HepG2 (cell line): ENCODE results near the gene ITSN2. TPM values are rescaled to one million over a fixed set of nuclear protein-coding genes. Genes with fewer than 3 reads are reported as not detected.

ENCODE experiments used
- ATAC-seq: fragments of 200-7000 bp; cut with Tn5 transposase; 3 replicates; pipeline ENCODE4 v1.9.1; 2020; ENCODE audit warnings: mild to moderate bottlenecking, moderate library complexity
- BruUV-seq: library from RNA; stranded (reverse); fragments of 400-500 nt; replicated peaks from 2 replicates; lab custom pipeline; 2021; lab: Mats Ljungman, UMichigan
- CTCF ChIA-PET: fragments of 300-600 bp; formaldehyde crosslinking; extraction: SDS; loops from one replicate; lab custom pipeline; 2021; ENCODE audit warnings: low total read pairs, inconsistent platforms, low intra/inter-chr PET ratio; lab: Yijun Ruan, JAX
- POLR2A ChIA-PET: fragments of 350-600 bp; sonication (Branson Sonifier 250); formaldehyde crosslinking; loops from one replicate; lab custom pipeline; 2020; ENCODE audit warnings: antibody characterized with exemption, inconsistent platforms; lab: Yijun Ruan, JAX
- DNase-seq: peaks from one replicate; pipeline ENCODE4 v3.0.0-alpha.2; 2015; ENCODE audit warnings: low spot score
- FAIRE-seq: peaks from 3 replicates; lab custom pipeline; 2011; peaks lifted over from hg19 to GRCh38; lab: Jason Lieb, UNC
- H2AFZ ChIP-seq: one replicate; pipeline ENCODE4 v1.6.1; 2011; ENCODE audit warnings: low read length, inconsistent platforms
- H3K27ac ChIP-seq: fragments of 300-600 bp; 3 replicates; pipeline ENCODE4 v1.8.0; 2011; ENCODE audit warnings: mixed run types, mild to moderate bottlenecking, mixed read lengths, low read length, inconsistent platforms; ENCODE audit not compliant: insufficient read depth; ENCODE audit errors: extremely low read length
- H3K27me3 ChIP-seq, 2 experiments: fragments of 200-600 bp in 1 of 2; 2 replicates in 1 of 2; 3 replicates in 1 of 2; pipeline versions ENCODE4 v1.6.0 to v1.8.0; 2011; ENCODE audit warnings: low read length in 2 of 2, mild to moderate bottlenecking in 2 of 2, moderate library complexity in 2 of 2, inconsistent platforms in 1 of 2; ENCODE audit not compliant: insufficient read depth in 2 of 2, control insufficient read depth in 1 of 2
- H3K36me3 ChIP-seq, 2 experiments: fragments of 200-600 bp in 1 of 2; replicated peaks in 1 of 2; 2 replicates in 1 of 2; 3 replicates in 1 of 2; pipeline versions ENCODE4 v1.5.1 to v1.8.0; 2011; ENCODE audit warnings: low read length in 2 of 2, inconsistent platforms in 1 of 2; ENCODE audit not compliant: insufficient read depth in 2 of 2, control insufficient read depth in 1 of 2
- H3K4me1 ChIP-seq: 2 replicates; pipeline ENCODE4 v1.5.1; 2012; ENCODE audit warnings: low read length, inconsistent platforms; ENCODE audit not compliant: insufficient read depth
- H3K4me2 ChIP-seq: 2 replicates; pipeline ENCODE4 v1.6.0; 2011; ENCODE audit warnings: low read depth, low read length, inconsistent platforms
- H3K4me3 ChIP-seq, 3 experiments: fragments of 200-600 bp in 1 of 3; sonication (generic), shearing (Covaris generic) in 1 of 3; replicated peaks in 1 of 3; 2 replicates each; pipeline ENCODE4 v1.5.1; 2011 to 2016; ENCODE audit warnings: low read length in 3 of 3, inconsistent platforms in 2 of 3, low read depth in 2 of 3, mild to moderate bottlenecking in 2 of 3, control low read depth in 1 of 3, mixed read lengths in 1 of 3; ENCODE audit not compliant: insufficient read depth in 1 of 3
- H3K79me2 ChIP-seq: one replicate; pipeline ENCODE4 v1.6.1; 2011; ENCODE audit warnings: low read length, inconsistent platforms; ENCODE audit not compliant: insufficient read depth
- H3K9ac ChIP-seq: 2 replicates; pipeline ENCODE4 v1.6.0; 2011; ENCODE audit warnings: mild to moderate bottlenecking, low read depth, low read length, inconsistent platforms; ENCODE audit not compliant: insufficient read depth
- H3K9me3 ChIP-seq: 2 replicates; pipeline ENCODE4 v1.5.1; 2012; ENCODE audit warnings: mild to moderate bottlenecking, low read length
- H4K20me1 ChIP-seq: 2 replicates; pipeline ENCODE4 v1.6.0; 2011; ENCODE audit warnings: inconsistent platforms, mild to moderate bottlenecking, low read length, moderate library complexity; ENCODE audit not compliant: insufficient read depth
- KLF11 ChIP-seq: IDR thresholded peaks from 2 replicates; pipeline ENCODE4 v1.6.1; 2016; ENCODE audit warnings: missing compliant biosample characterization
- POLR2AphosphoS2 ChIP-seq: IDR thresholded peaks from 2 replicates; pipeline ENCODE4 v1.6.1; 2011; ENCODE audit warnings: low read depth, low read length, improper control_type of control experiment
- PPARG ChIP-seq: conservative IDR thresholded peaks from 2 replicates; pipeline ENCODE4 v1.6.1; 2016; ENCODE audit warnings: missing biosample characterization, missing genetic modification reagents
- PRMT3 ChIP-seq: sonication (generic); formaldehyde crosslinking; IDR thresholded peaks from 2 replicates; pipeline ENCODE4 v1.8.1; 2022; ENCODE audit warnings: low read depth, mild to moderate bottlenecking, moderate library complexity, missing genetic modification reagents, borderline replicate concordance
- RFX1 ChIP-seq: fragments of 450-650 bp; IDR thresholded peaks from 2 replicates; pipeline ENCODE4 v1.6.1; 2017
- SALL1 ChIP-seq: sonication (generic); formaldehyde crosslinking; IDR thresholded peaks from 2 replicates; pipeline ENCODE4 v1.8.0; 2022; ENCODE audit warnings: mild to moderate bottlenecking, missing genetic modification reagents
- ZFYVE20 ChIP-seq: sonication (generic); formaldehyde crosslinking; IDR thresholded peaks from 2 replicates; pipeline ENCODE4 v1.8.0; 2023; ENCODE audit warnings: low read depth, mild to moderate bottlenecking, moderate library complexity, missing genetic modification reagents, borderline replicate concordance
- ZNF367 ChIP-seq: sonication (generic); formaldehyde crosslinking; IDR thresholded peaks from 2 replicates; pipeline ENCODE4 v1.4.0; 2020; ENCODE audit warnings: missing genetic modification reagents, borderline replicate concordance
- ZNF7 ChIP-seq: IDR thresholded peaks from 2 replicates; pipeline ENCODE4 v1.6.1; 2016; ENCODE audit warnings: missing biosample characterization, missing genetic modification reagents
- ZNF777 ChIP-seq: sonication (generic); formaldehyde crosslinking; IDR thresholded peaks from 2 replicates; pipeline ENCODE4 v1.4.0; 2020; ENCODE audit warnings: missing genetic modification reagents
- ZNF850 ChIP-seq: sonication (generic); formaldehyde crosslinking; conservative IDR thresholded peaks from 2 replicates; pipeline ENCODE4 v1.9.0; 2021; ENCODE audit warnings: mild to moderate bottlenecking, missing genetic modification reagents
- WGBS: methylation state at CpG from one replicate; pipeline ENCODE4 v1.1.6; 2017; ENCODE audit warnings: low lambda C conversion rate; 5-methylcytosine and 5-hydroxymethylcytosine counted together
- in situ Hi-C: cut with HindIII; loops from 2 replicates; pipeline ENCODE4 v1.10.0; 2017; ENCODE audit warnings: low pct_unique_long_range_greater_than_20kb; ENCODE audit not compliant: extremely low pct_ligation_motif_present
- intact Hi-C: fragments of 100-400 bp; cut with micrococcal nuclease; formaldehyde crosslinking; loops from one replicate; pipeline ENCODE4 v1.10.0; 2022; ENCODE audit not compliant: unreplicated experiment
- polyA plus RNA-seq, 8 experiments: library from polyadenylated mRNA; depleted of rRNA in 3 of 8; stranded (reverse) in 7 of 8; unstranded in 1 of 8; fragments of >200 nt; fragmentation: Illumina TruSeq in 4 of 8; extraction: Trizol in 4 of 8; gene quantifications; 2 replicates each; pipeline versions ENCODE4 v1.2.1 to v1.2.3, GENCODE V29; 2011 to 2016; ENCODE audit warnings: low read depth in 4 of 8, missing spikeins in 1 of 8, mixed read lengths in 1 of 8; ENCODE audit not compliant: insufficient read depth in 1 of 8
- total RNA-seq, 5 experiments: library from RNA; depleted of rRNA; stranded (reverse); fragments of >200 nt; fragmentation: Illumina TruSeq; extraction: Trizol; gene quantifications; 2 replicates each; pipeline ENCODE4 v1.2.3, GENCODE V29; 2016; ENCODE audit warnings: low read depth in 1 of 5
- TF ChIP-seq, protein P1 (sequence below): sonication (generic); formaldehyde crosslinking; IDR thresholded peaks from 2 replicates; pipeline ENCODE4 v1.5.1; 2020; ENCODE audit warnings: mild to moderate bottlenecking, missing genetic modification reagents
- TF ChIP-seq, protein P2 (sequence below): IDR thresholded peaks from 2 replicates; pipeline ENCODE4 v1.6.1; 2018; ENCODE audit warnings: missing genetic modification reagents, mild to moderate bottlenecking, missing compliant biosample characterization
- TF ChIP-seq, protein P3 (sequence below): sonication (generic); formaldehyde crosslinking; conservative IDR thresholded peaks from 2 replicates; pipeline ENCODE4 v1.4.0; 2020; ENCODE audit warnings: missing genetic modification reagents

ITSN2 gene
- total and polyA plus RNA-seq, 2 of the 13 experiments (the other 11 are each of a cell fraction or from before 2014, with no cell fraction given): 26.0 to 26.6 TPM

DNA sequence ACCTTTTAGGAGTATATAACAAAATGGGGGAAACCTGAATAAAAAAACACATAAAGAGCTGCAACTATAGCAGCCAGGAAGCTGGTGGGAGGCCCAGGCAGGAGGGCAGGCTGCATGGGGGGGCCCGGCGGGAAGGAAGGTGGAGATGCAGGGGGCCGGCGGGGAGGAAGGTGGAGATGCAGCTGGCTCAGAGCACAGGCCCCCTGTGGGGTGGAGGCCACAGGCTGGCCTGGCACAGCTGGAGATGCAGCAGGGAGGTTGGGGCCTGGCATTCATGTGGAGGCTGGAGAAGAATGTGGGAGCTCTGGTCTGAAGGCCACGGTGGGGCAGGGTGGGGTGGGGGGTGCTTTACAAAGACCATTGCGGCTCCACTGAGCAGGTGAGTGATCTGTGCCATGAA, 154.1 kb downstream of the ITSN2 start:
- CTCF ChIA-PET: no interaction called here
- TF ChIP-seq, protein P1, sequence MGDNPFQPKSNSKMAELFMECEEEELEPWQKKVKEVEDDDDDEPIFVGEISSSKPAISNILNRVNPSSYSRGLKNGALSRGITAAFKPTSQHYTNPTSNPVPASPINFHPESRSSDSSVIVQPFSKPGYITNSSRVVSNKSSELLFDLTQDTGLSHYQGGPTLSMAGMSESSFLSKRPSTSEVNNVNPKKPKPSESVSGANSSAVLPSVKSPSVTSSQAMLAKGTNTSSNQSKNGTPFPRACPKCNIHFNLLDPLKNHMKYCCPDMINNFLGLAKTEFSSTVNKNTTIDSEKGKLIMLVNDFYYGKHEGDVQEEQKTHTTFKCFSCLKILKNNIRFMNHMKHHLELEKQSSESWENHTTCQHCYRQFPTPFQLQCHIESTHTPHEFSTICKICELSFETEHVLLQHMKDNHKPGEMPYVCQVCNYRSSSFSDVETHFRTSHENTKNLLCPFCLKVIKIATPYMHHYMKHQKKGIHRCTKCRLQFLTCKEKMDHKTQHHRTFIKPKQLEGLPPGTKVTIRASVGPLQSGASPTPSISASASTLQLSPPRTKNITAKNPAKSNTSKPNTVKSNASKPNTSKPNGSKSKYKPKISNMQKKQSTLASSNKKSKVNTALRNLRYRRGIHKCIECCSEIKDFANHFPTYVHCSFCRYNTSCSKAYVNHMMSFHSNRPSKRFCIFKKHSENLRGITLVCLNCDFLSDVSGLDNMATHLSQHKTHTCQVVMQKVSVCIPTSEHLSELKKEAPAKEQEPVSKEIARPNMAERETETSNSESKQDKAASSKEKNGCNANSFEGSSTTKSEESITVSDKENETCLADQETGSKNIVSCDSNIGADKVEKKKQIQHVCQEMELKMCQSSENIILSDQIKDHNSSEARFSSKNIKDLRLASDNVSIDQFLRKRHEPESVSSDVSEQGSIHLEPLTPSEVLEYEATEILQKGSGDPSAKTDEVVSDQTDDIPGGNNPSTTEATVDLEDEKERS (CRISPR knock-in tag): no peak
- TF ChIP-seq, protein P2, sequence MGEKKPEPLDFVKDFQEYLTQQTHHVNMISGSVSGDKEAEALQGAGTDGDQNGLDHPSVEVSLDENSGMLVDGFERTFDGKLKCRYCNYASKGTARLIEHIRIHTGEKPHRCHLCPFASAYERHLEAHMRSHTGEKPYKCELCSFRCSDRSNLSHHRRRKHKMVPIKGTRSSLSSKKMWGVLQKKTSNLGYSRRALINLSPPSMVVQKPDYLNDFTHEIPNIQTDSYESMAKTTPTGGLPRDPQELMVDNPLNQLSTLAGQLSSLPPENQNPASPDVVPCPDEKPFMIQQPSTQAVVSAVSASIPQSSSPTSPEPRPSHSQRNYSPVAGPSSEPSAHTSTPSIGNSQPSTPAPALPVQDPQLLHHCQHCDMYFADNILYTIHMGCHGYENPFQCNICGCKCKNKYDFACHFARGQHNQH (CRISPR knock-in tag): no peak
- TF ChIP-seq SALL1 (CRISPR knock-in tag): no peak
- no peak for TF ChIP-seq PPARG (CRISPR knock-in tag)
- no peak for TF ChIP-seq ZFYVE20 (CRISPR knock-in tag)
- no peak for TF ChIP-seq KLF11 (CRISPR knock-in tag)
- TF ChIP-seq PRMT3 (CRISPR knock-in tag): no peak
- TF ChIP-seq ZNF777: no peak
- TF ChIP-seq ZNF850: no peak
- TF ChIP-seq ZNF7 (CRISPR knock-in tag): no peak
- no peak for TF ChIP-seq POLR2AphosphoS2
- TF ChIP-seq, protein P3, sequence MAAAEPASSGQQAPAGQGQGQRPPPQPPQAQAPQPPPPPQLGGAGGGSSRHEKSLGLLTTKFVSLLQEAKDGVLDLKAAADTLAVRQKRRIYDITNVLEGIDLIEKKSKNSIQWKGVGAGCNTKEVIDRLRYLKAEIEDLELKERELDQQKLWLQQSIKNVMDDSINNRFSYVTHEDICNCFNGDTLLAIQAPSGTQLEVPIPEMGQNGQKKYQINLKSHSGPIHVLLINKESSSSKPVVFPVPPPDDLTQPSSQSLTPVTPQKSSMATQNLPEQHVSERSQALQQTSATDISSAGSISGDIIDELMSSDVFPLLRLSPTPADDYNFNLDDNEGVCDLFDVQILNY: no peak
- TF ChIP-seq ZNF367: no peak
- no peak for TF ChIP-seq RFX1

More for the DNA sequence above, 154.1 kb downstream of the ITSN2 start:
- H3K27me3 ChIP-seq: no peaks in the 10 kb centered on the region
- no peaks in the 10 kb centered on the region for H4K20me1 ChIP-seq
- no peak overlapping the region for H3K4me3 ChIP-seq
- POLR2A ChIA-PET: no interaction called here
- DNase-seq: no peak
- H3K27ac ChIP-seq: no peak overlapping the region
- H3K36me3 ChIP-seq: peaks cover 2 to 11% of the 10 kb centered on the region in 2 experiments; a peak in 4 of 5 replicates
- in situ Hi-C loops: no loop called here
- no peaks in the 10 kb centered on the region for H3K9me3 ChIP-seq
- intact Hi-C loops: no loop called here
- WGBS: 90% methylated on average over 6 of the region's 6 CpGs
- no peak overlapping the region for H2AFZ ChIP-seq
- H3K79me2 ChIP-seq: no peaks in the 10 kb centered on the region
- no peak for ATAC-seq
- FAIRE-seq: no peak
- BruUV-seq: no TSS peak
- no peak overlapping the region for H3K4me2 ChIP-seq
- no peak overlapping the region for H3K9ac ChIP-seq
- no peaks in the 10 kb centered on the region for H3K4me1 ChIP-seq
